GM23338 (cell line): ENCODE results near the gene CRK. TPM values are rescaled to one million over a fixed set of nuclear protein-coding genes. Genes with fewer than 3 reads are reported as not detected.
"Not testable (repeated sequence)": the region's sequence is repeated elsewhere in the genome, so short reads cannot be mapped to it uniquely, and the experiment has no call there.

ENCODE experiments used
- ATAC-seq: fragments of 200-7000 bp; cut with Tn5 transposase; 3 replicates; pipeline ENCODE4 v1.9.1; 2020
- DNase-seq: peaks from one replicate; pipeline ENCODE4 v3.0.0-alpha.2; 2015; ENCODE audit warnings: low spot score
- H2AFZ ChIP-seq: fragments of 200-600 bp; sonication (generic); 2 replicates; pipeline ENCODE4 v1.8.0; 2016; ENCODE audit warnings: antibody characterized with exemption, mild to moderate bottlenecking, moderate library complexity
- H3F3A ChIP-seq: fragments of 200-600 bp; sonication (generic); replicated peaks from 2 replicates; pipeline ENCODE4 v1.8.0; 2017; ENCODE audit warnings: antibody characterized with exemption, mixed run types, low read depth
- H3K27ac ChIP-seq: fragments of 200-600 bp; sonication (generic); 2 replicates; pipeline ENCODE4 v1.6.1; 2016; ENCODE audit warnings: low read depth
- H3K27me3 ChIP-seq: fragments of 200-600 bp; sonication (generic); 2 replicates; pipeline ENCODE4 v1.8.0; 2016; ENCODE audit warnings: mild to moderate bottlenecking, mixed run types, moderate library complexity; ENCODE audit not compliant: insufficient read depth
- H3K36me3 ChIP-seq: fragments of 200-600 bp; sonication (generic); 2 replicates; pipeline ENCODE4 v1.8.0; 2016; ENCODE audit warnings: mild to moderate bottlenecking; ENCODE audit not compliant: insufficient read depth
- H3K4me1 ChIP-seq: fragments of 200-600 bp; sonication (generic); 2 replicates; pipeline ENCODE4 v1.8.0; 2016; ENCODE audit warnings: mild to moderate bottlenecking, moderate library complexity; ENCODE audit not compliant: insufficient read depth
- H3K4me2 ChIP-seq: fragments of 200-600 bp; sonication (generic); 2 replicates; pipeline ENCODE4 v1.7.1; 2017; ENCODE audit warnings: mixed run types
- H3K4me3 ChIP-seq: fragments of 200-600 bp; sonication (generic); 2 replicates; pipeline ENCODE4 v1.6.1; 2016; ENCODE audit warnings: mixed run types
- H3K79me2 ChIP-seq: fragments of 200-600 bp; sonication (generic); replicated peaks from 2 replicates; pipeline ENCODE4 v1.8.0; 2017; ENCODE audit warnings: mild to moderate bottlenecking; ENCODE audit not compliant: insufficient read depth
- H3K9me2 ChIP-seq: fragments of 200-600 bp; sonication (generic); 2 replicates; pipeline ENCODE4 v1.8.0; 2017; ENCODE audit not compliant: insufficient read depth
- H4K20me1 ChIP-seq: fragments of 200-600 bp; sonication (generic); replicated peaks from 2 replicates; pipeline ENCODE4 v1.8.0; 2017; ENCODE audit warnings: mild to moderate bottlenecking; ENCODE audit not compliant: insufficient read depth
- H3K27ac Mint-ChIP-seq: 2 replicates; pipeline ENCODE4 v1.8.0; 2020; ENCODE audit warnings: inconsistent platforms, mild to moderate bottlenecking, moderate library complexity, mixed read lengths
- H3K27me3 Mint-ChIP-seq: 3 replicates; pipeline ENCODE4 v1.8.0; 2022; ENCODE audit warnings: low read depth, mild to moderate bottlenecking, moderate library complexity, mixed read lengths, inconsistent platforms; ENCODE audit not compliant: insufficient read depth, poor library complexity
- H3K36me3 Mint-ChIP-seq: 3 replicates; pipeline ENCODE4 v1.8.0; 2021; ENCODE audit warnings: low read depth, mild to moderate bottlenecking, inconsistent platforms, moderate library complexity, mixed read lengths
- H3K4me1 Mint-ChIP-seq: 3 replicates; pipeline ENCODE4 v1.8.0; 2020; ENCODE audit warnings: mild to moderate bottlenecking, inconsistent platforms, mixed read lengths
- H3K4me3 Mint-ChIP-seq: 3 replicates; pipeline ENCODE4 v1.8.0; 2021; ENCODE audit warnings: moderate library complexity, mild to moderate bottlenecking, inconsistent platforms, mixed read lengths
- H3K9me3 Mint-ChIP-seq: 3 replicates; pipeline ENCODE4 v1.8.0; 2020; ENCODE audit warnings: moderate library complexity, mild to moderate bottlenecking, inconsistent platforms, mixed read lengths
- ETS1 ChIP-seq: IDR thresholded peaks from 2 replicates; pipeline ENCODE4 v1.6.1; 2016; ENCODE audit warnings: antibody characterized with exemption
- EZH2phosphoT487 ChIP-seq: fragments of 200-600 bp; sonication (generic); IDR thresholded peaks from one replicate; pipeline ENCODE4 v1.8.1; 2018; ENCODE audit warnings: antibody characterized with exemption; ENCODE audit not compliant: unreplicated experiment
- JUNB ChIP-seq: IDR thresholded peaks from one replicate; pipeline ENCODE4 v1.6.1; 2016; ENCODE audit warnings: antibody characterized with exemption; ENCODE audit not compliant: unreplicated experiment
- POLR2AphosphoS5 ChIP-seq: IDR thresholded peaks from 2 replicates; pipeline ENCODE4 v1.6.1; 2016; ENCODE audit warnings: antibody characterized with exemption, low read depth
- REST ChIP-seq: IDR thresholded peaks from one replicate; pipeline ENCODE4 v1.6.1; 2018; ENCODE audit warnings: antibody characterized with exemption; ENCODE audit not compliant: unreplicated experiment
- STAT1 ChIP-seq: IDR thresholded peaks from one replicate; pipeline ENCODE4 v1.6.1; 2016; ENCODE audit warnings: antibody characterized with exemption; ENCODE audit not compliant: unreplicated experiment
- ZNF114 ChIP-seq: fragments of 250-450 bp; sonication (Bioruptor Pico); IDR thresholded peaks from 2 replicates; pipeline ENCODE4 v1.5.0; 2020; ENCODE audit warnings: mild to moderate bottlenecking, moderate library complexity
- polyA plus RNA-seq: library from polyadenylated mRNA; unstranded; fragments of >200 nt; fragmentation: Nextera tagmentation; extraction: Ambion mirVana; gene quantifications from 2 replicates; pipeline ENCODE4 v1.2.1, GENCODE V29; 2016
- total RNA-seq: library from RNA; depleted of rRNA; stranded (reverse); fragments of >200 nt; shearing (Covaris generic); gene quantifications from 2 replicates; pipeline ENCODE4 v1.2.3, GENCODE V29; 2014

CRK gene
- total and polyA plus RNA-seq, 2 experiments from 2014 or later: 32.6 to 59.8 TPM

DNA sequence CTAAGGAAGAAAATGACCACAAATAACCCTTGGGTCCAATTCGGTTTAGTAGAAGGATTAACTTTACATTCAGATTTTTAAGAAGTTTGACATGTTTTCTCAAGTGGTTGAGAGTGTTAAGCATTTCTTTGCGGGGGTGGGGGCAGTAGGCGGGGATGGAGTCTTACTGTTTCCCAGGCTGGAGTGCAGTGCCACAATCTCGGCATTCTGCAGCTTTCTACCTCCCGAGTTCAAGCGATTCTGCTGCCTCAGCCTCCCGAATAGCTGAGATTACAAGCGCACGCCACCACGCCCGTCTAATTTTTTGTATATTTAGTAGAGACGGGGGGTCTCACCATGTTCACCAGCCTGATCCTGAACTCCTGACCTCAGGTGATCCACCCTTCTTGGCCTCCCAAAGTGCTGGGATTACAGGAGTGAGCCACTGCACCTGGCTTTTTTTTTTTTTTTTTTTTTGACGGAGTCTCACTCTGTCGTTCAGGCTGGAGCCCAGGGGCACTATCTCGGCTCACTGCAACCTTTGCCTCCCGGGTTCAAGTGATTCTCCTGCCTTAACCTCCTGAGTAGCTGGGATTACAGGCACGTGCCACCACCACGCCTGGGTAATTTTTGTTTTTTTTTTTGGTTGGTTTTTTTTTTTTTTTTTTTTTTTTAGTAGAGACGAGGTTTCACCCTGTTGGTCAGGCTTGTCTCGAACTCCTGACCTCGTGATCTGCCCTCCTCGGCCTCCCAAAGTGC, 68.4 kb downstream of the CRK start:
- Histone ChIP-seq H4K20me1 (peaks cover 97% of the 10 kb centered on the region), H3K79me2 (peaks cover 100% of the 10 kb centered on the region), H3K4me1 (peaks cover 50% of the 10 kb centered on the region)
- not testable (repeated sequence) for H3K27ac ChIP-seq, H3K9me3 Mint-ChIP-seq, H3K4me3 Mint-ChIP-seq, H2AFZ ChIP-seq, H3K4me3 ChIP-seq, H3K4me2 ChIP-seq, ATAC-seq, H3K27me3 ChIP-seq, H3K9me2 ChIP-seq, H3K27ac Mint-ChIP-seq, DNase-seq, H3K36me3 ChIP-seq, H3K27me3 Mint-ChIP-seq, H3F3A ChIP-seq
- Mint-ChIP-seq H3K4me1 (peaks cover 36% of the 10 kb centered on the region), H3K36me3 (peaks cover 16% of the 10 kb centered on the region; the same call in 2 of the 3 replicates)

GRCh38 chr17:1386675-1387190, 69.3 kb downstream of the CRK start:
- Histone ChIP-seq H4K20me1 (peaks cover 97% of the 10 kb centered on the region), H3K4me1 (peaks cover 41% of the 10 kb centered on the region), H3K79me2 (peaks cover 100% of the 10 kb centered on the region), H3K27ac (peak overlapping the region; percentile 57; the same call in 1 of the 2 replicates)
- DNase-seq, H3K27me3 Mint-ChIP-seq, H3K9me3 Mint-ChIP-seq, H2AFZ ChIP-seq, H3K4me2 ChIP-seq, H3K27ac Mint-ChIP-seq, H3K27me3 ChIP-seq, H3K36me3 ChIP-seq, H3K4me3 Mint-ChIP-seq, H3K4me3 ChIP-seq, H3K9me2 ChIP-seq, H3F3A ChIP-seq, ATAC-seq: not testable (repeated sequence)
- Mint-ChIP-seq H3K4me1 (peaks cover 29% of the 10 kb centered on the region), H3K36me3 (peaks cover 13% of the 10 kb centered on the region; the same call in 2 of the 3 replicates)

GRCh38 chr17:1386265-1386664, 69.8 kb downstream of the CRK start:
- no peak overlapping the region for H3K4me3 ChIP-seq
- peaks cover 6% of the 10 kb centered on the region; the same call in 1 of the 2 replicates for H3K36me3 ChIP-seq
- H3K9me2 ChIP-seq: no peaks in the 10 kb centered on the region
- no peak for TF ChIP-seq ZNF114 (CRISPR knock-in tag)
- Mint-ChIP-seq H3K4me3 (no peak overlapping the region), H3K9me3 (no peaks in the 10 kb centered on the region), H3K4me1 (peaks cover 31% of the 10 kb centered on the region), H3K27me3 (peaks cover 8% of the 10 kb centered on the region), H3K27ac (no peak overlapping the region), H3K36me3 (peaks cover 15% of the 10 kb centered on the region; the same call in 2 of the 3 replicates)
- no peaks in the 10 kb centered on the region for H3K27me3 ChIP-seq
- DNase-seq (no peak), ATAC-seq (no peak)
- H3K79me2 ChIP-seq: peaks cover 100% of the 10 kb centered on the region
- peaks cover 41% of the 10 kb centered on the region for H3K4me1 ChIP-seq
- H3K4me2 ChIP-seq: no peak overlapping the region
- peaks cover 7% of the 10 kb centered on the region; the same call in 1 of the 2 replicates for H3F3A ChIP-seq
- H3K27ac ChIP-seq: 0 out of 2 replicates have a peak overlapping the region, but pooled peaks have one; percentile 2
- H4K20me1 ChIP-seq: peaks cover 97% of the 10 kb centered on the region
- no peak overlapping the region for H2AFZ ChIP-seq

DNA sequence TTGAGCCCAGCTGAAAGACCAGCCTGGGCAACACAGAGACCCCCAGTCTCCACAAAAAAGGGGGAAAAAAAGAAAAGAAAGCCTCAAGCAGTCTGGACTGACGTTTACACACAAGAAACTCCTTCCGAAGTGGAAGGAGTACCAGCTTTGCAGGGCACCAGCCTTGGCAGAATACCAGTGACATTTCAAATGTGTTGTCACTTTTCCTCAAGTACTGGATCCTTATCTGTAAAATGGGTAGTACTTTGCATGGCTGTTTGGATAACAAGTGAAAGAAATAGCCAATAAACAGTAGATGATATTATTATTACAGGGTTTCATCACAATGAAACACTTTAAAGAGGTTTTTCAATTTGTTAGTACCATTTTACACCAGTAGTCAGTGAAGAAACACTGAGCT, 70.2 kb downstream of the CRK start:
- Mint-ChIP-seq H3K27me3 (peaks cover 8% of the 10 kb centered on the region), H3K27ac (no peak overlapping the region), H3K4me3 (no peak overlapping the region), H3K9me3 (no peaks in the 10 kb centered on the region), H3K4me1 (peaks cover 31% of the 10 kb centered on the region), H3K36me3 (peaks cover 15% of the 10 kb centered on the region; the same call in 2 of the 3 replicates)
- Histone ChIP-seq H3K79me2 (peaks cover 100% of the 10 kb centered on the region), H3K4me1 (peaks cover 40% of the 10 kb centered on the region), H3K4me3 (no peak overlapping the region), H3F3A (peaks cover 11% of the 10 kb centered on the region; the same call in 1 of the 2 replicates), H4K20me1 (peaks cover 97% of the 10 kb centered on the region), H3K27me3 (no peaks in the 10 kb centered on the region), H3K4me2 (0 out of 2 replicates have a peak overlapping the region, but pooled peaks have one; percentile 21), H3K9me2 (no peaks in the 10 kb centered on the region), H2AFZ (no peak overlapping the region), H3K36me3 (peaks cover 6% of the 10 kb centered on the region; the same call in 1 of the 2 replicates), H3K27ac (0 out of 2 replicates have a peak overlapping the region, but pooled peaks have one; percentile 60)
- DNase-seq: no peak
- ATAC-seq: no peak
- TF ChIP-seq EZH2phosphoT487 (no peak), ETS1 (no peak), REST (no peak), STAT1 (no peak), POLR2AphosphoS5 (no peak), JUNB (no peak)
